ENCODE data around the gene RNF32.
A peak's percentile ranks its signal among the peaks of the same experiment; 100 is the strongest.

RNF32 gene

GRCh38 chr7:156608173-156608478 is 32.4 kb upstream of the RNF32 start:
- no peak overlapping the region for H3K27ac Mint-ChIP-seq
- ATAC-seq (ENCODE audit: low read depth) (no peak), DNase-seq (ENCODE audit: low spot score in 2 of 2) (no peak)
- peaks cover 1% of the 10 kb centered on the region for H3K36me3 Mint-ChIP-seq
- H3K27me3 Mint-ChIP-seq = peaks cover 12% of the 10 kb centered on the region
- H3K4me1 Mint-ChIP-seq = no peaks in the 10 kb centered on the region
- peak overlapping the region; percentile 74 for H3K4me3 Mint-ChIP-seq
- H3K9me3 Mint-ChIP-seq = no peaks in the 10 kb centered on the region

DNA sequence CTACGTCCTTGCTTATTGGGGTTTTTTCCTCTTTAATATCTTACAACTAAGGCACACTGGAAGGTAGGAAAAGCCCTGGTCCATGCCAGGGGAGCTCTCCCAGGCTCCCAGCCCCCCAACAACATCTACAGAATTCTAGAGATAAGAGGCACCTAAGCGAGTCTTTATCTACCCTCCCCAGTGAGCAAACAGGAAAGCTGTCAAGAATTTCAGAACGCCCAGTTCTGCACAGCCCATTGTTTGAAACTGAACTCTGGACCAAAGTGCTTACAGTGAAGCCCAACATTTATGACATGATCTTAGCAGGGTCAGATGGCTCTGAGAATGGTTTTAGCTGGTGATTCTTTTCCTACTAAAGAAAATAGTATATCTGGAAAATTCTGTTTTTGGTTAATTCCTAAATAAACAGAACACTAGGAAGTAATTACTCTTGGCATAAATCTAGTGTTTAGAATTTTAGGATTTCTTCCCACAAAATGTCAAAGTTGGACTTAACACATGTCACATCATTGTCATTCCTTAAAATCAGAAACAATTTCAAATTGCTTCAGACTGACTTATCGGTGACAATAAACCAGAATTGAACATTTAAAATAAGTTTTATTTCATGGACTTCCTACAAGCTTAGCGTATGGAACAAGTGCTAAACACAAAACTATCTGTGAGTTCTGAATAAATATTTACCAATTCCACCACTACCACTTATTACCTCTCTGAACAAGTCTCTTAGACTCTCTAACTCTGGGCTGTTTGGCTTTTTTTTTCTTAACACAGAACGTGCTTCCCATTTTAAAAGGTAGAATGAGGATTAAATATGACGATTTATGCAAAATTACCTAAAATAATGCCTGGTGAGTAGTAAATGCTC is 31.3 kb upstream of the RNF32 start:
- Mint-ChIP-seq H3K4me1 (no peaks in the 10 kb centered on the region), H3K9me3 (no peaks in the 10 kb centered on the region), H3K4me3 (no peak overlapping the region), H3K27me3 (peaks cover 12% of the 10 kb centered on the region), H3K27ac (no peak overlapping the region), H3K36me3 (peaks cover 3% of the 10 kb centered on the region)
- ATAC-seq (ENCODE audit: low read depth) = no peak
- DNase-seq (ENCODE audit: low spot score in 2 of 2) = no peak

GRCh38 chr7:156610130-156610529 is 30.4 kb upstream of the RNF32 start:
- no peak overlapping the region for H3K27ac Mint-ChIP-seq
- H3K4me3 Mint-ChIP-seq = no peak overlapping the region
- peaks cover 13% of the 10 kb centered on the region for H3K27me3 Mint-ChIP-seq
- ATAC-seq (ENCODE audit: low read depth) (no peak), DNase-seq (ENCODE audit: low spot score in 2 of 2) (no peak)
- H3K36me3 Mint-ChIP-seq = peaks cover 3% of the 10 kb centered on the region
- H3K4me1 Mint-ChIP-seq = no peaks in the 10 kb centered on the region
- H3K9me3 Mint-ChIP-seq = no peaks in the 10 kb centered on the region

GRCh38 chr7:156610601-156611000 is 30.0 kb upstream of the RNF32 start:
- Mint-ChIP-seq H3K36me3 (peaks cover 3% of the 10 kb centered on the region), H3K27ac (no peak overlapping the region), H3K27me3 (peaks cover 10% of the 10 kb centered on the region), H3K9me3 (no peaks in the 10 kb centered on the region), H3K4me1 (no peaks in the 10 kb centered on the region), H3K4me3 (no peak overlapping the region)
- DNase-seq (ENCODE audit: low spot score in 2 of 2) = no peak
- no peak for ATAC-seq (ENCODE audit: low read depth)

DNA sequence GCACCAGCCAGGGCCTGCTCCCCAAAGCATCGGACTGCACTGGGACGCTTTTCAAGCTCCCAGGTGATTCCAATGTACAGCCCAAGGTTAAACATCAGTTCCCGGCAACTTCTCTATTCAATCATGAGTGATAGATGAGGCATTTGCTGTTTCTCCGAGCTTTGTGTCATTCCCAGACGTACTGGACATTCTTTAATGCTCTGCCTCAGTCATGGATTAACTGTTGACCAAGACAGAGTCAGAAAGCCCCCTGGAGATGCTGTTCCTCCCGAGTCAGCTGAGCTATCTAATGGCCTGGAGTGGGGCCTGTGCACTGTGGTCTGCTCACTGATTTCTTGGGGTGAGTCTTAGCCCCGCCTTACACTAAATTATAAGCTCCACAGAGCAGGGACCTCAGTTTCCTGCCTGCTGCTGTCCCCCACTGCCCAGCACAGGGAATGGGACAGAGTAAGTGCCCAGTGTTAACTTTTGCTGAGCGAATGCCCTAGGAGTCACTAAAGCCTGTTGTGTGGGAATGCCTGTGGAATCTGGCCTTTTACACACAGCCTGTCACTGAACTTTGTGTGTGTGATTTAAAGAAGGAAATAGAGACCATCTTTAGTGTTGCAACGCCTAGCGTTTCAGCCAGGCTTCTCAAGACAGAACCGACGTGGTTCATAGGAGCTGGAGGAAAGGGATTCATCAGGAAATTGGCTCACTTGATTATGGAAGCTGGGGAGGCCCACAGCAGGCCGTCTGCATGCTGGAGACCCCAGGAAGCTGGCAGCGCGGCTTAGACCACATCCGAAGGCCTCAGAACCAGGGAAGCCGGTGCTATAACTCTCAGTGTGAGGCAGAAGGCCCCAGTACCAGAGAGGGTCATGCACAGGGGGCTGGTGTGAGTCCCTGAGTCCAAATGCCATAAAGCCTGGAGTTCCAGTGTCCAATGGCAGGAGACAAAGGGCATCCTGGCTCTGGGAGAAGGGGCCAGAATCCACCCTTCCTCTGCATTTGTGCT is 29.3 kb upstream of the RNF32 start:
- Mint-ChIP-seq H3K9me3 (no peaks in the 10 kb centered on the region), H3K27me3 (peaks cover 14% of the 10 kb centered on the region), H3K36me3 (peaks cover 3% of the 10 kb centered on the region), H3K4me3 (no peak overlapping the region), H3K4me1 (no peaks in the 10 kb centered on the region), H3K27ac (no peak overlapping the region)
- DNase-seq (ENCODE audit: low spot score in 2 of 2) = no peak
- no peak for ATAC-seq (ENCODE audit: low read depth)

GRCh38 chr7:156612930-156613329 is 27.6 kb upstream of the RNF32 start:
- H3K27ac Mint-ChIP-seq = no peak overlapping the region
- H3K4me1 Mint-ChIP-seq = peaks cover 6% of the 10 kb centered on the region
- H3K27me3 Mint-ChIP-seq = peaks cover 19% of the 10 kb centered on the region
- no peak overlapping the region for H3K4me3 Mint-ChIP-seq
- H3K36me3 Mint-ChIP-seq = peaks cover 3% of the 10 kb centered on the region
- H3K9me3 Mint-ChIP-seq = no peaks in the 10 kb centered on the region
- ATAC-seq (ENCODE audit: low read depth) = peak; percentile 37
- DNase-seq (ENCODE audit: low spot score in 2 of 2) = no peak

GRCh38 chr7:156614434-156615264 is 25.9 kb upstream of the RNF32 start:
- Mint-ChIP-seq H3K4me3 (no peak overlapping the region), H3K9me3 (no peaks in the 10 kb centered on the region), H3K36me3 (peaks cover 5% of the 10 kb centered on the region), H3K27ac (no peak overlapping the region), H3K4me1 (peaks cover 6% of the 10 kb centered on the region), H3K27me3 (peaks cover 23% of the 10 kb centered on the region)
- ATAC-seq (ENCODE audit: low read depth) = no peak
- no peak for DNase-seq (ENCODE audit: low spot score in 2 of 2)

DNA sequence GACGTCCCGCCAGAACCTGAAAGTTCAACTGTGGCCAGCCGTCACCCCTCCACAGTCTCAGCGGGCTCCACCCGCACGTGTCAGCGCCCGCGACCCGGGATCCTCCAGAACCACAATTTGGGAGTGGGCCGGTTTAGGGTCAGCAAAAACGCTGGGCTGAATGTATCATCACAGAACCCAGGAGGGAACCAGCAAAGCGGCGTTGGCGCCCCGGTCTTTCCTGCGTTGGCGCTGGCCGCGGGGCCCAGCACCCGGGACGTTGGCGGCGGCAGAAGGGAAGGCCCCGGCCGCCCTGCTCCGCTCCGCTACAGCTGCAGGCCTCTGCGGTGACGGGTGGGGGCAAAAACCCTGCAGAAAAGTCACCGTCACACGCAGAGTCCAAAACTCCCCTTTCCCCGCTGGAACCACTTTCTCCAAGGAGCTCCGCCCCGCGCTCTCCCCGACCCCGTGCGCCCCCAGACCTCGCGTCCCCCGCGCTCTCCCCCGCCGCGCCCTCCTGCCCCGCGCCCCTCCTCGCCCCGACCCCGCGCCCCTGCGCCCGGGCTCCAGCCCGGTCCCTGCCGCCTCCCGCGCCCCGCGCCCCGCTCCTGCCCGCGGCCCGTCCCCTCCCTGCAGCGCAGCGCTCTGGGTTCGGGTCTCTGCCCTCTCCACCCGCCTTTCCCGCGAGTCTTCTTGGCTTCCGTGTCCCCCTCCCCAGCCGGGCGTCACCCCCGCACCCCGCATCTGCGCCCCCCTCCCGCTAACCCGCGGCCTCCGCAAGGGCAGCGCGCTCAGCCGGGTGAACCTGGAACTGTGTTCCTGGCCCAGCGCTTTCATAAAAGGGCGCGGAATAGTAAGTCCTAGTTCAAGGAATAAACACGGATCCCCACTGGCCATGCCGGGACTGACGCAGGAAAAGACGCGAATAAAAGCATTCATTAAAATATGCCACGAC is 24.0 kb upstream of the RNF32 start:
- ATAC-seq (ENCODE audit: low read depth) (peak; percentile 34), DNase-seq (ENCODE audit: low spot score in 2 of 2) (no peak)
- Mint-ChIP-seq H3K4me3 (peak overlapping the region; percentile 63), H3K9me3 (peaks cover 5% of the 10 kb centered on the region), H3K4me1 (peaks cover 6% of the 10 kb centered on the region), H3K36me3 (peaks cover 10% of the 10 kb centered on the region), H3K27me3 (peaks cover 29% of the 10 kb centered on the region), H3K27ac (no peak overlapping the region)

DNA sequence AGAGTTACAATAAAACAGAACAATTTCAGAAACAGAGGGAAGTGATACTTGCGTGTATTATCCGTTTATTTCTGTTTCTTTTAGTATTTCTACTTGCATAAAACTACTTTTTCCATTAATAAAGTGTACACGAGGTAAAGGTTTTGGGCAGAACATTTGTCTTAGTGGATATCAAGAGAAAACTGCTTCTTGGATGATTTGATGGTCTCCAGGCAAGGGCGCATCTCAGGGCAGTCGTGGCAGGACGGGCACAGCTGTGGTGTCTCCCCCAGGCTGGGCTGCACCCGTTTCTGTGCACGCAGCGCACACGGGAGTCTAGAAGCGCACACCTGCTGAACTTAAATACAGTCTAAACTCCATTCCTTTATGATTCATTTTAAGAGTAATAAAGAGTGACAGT is 23.4 kb upstream of the RNF32 start:
- H3K27ac Mint-ChIP-seq = no peak overlapping the region
- H3K4me1 Mint-ChIP-seq = peaks cover 6% of the 10 kb centered on the region
- DNase-seq (ENCODE audit: low spot score in 2 of 2) (no peak), ATAC-seq (ENCODE audit: low read depth) (no peak)
- H3K4me3 Mint-ChIP-seq = peak overlapping the region; percentile 63
- H3K36me3 Mint-ChIP-seq = peaks cover 10% of the 10 kb centered on the region
- H3K9me3 Mint-ChIP-seq = peaks cover 7% of the 10 kb centered on the region
- peaks cover 29% of the 10 kb centered on the region for H3K27me3 Mint-ChIP-seq

DNA sequence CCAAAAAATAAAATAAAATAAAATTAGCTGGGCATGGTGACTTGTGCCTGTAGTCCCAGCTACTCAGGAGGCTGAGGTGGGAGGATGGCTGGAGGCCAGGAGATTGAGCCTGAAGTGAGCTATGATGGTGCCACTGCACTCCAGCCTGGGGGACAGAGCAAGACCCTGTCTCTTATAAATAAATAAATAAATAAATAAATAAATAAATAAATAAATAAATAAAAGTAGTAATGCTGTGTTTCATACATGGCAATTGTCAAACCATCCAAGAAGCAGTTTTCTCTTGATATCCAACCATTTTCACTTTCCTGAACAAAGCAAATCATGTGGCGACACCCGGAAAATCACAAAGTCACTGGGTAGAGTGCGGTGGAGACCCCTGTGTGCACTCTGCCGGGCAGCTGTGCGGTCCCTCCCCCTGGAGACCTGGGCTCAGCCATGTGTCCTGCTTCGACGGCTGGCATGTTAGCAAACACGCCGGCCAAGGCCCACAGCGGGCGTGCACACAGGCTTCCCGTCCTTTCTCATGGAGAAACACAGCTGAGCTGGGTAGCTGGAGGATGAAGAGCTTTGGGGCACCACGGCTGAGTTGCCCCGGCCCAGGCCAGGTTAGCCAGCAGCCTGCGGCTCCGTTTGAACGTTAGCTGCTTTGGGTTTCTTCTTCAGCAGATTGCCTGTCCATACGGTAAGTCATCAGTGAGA is 22.3 kb upstream of the RNF32 start:
- Mint-ChIP-seq H3K4me3 (no peak overlapping the region), H3K36me3 (peaks cover 9% of the 10 kb centered on the region), H3K4me1 (peaks cover 6% of the 10 kb centered on the region), H3K27ac (no peak overlapping the region), H3K27me3 (peaks cover 29% of the 10 kb centered on the region), H3K9me3 (peaks cover 7% of the 10 kb centered on the region)
- ATAC-seq (ENCODE audit: low read depth) (no peak), DNase-seq (ENCODE audit: low spot score in 2 of 2) (no peak)

GRCh38 chr7:156618780-156619367 is 21.7 kb upstream of the RNF32 start:
- Mint-ChIP-seq H3K36me3 (peaks cover 8% of the 10 kb centered on the region), H3K4me3 (no peak overlapping the region), H3K9me3 (peaks cover 7% of the 10 kb centered on the region), H3K27me3 (peaks cover 29% of the 10 kb centered on the region), H3K27ac (no peak overlapping the region), H3K4me1 (peaks cover 6% of the 10 kb centered on the region)
- no peak for DNase-seq (ENCODE audit: low spot score in 2 of 2)
- ATAC-seq (ENCODE audit: low read depth) = no peak

All from memory B cell (primary cell).